K562 (cell line): Measurements from ENCODE around the gene CCDC70. TPM values are rescaled to one million over a fixed set of nuclear protein-coding genes. Genes with fewer than 3 reads are reported as not detected.

Source experiments
- ATAC-seq: fragments of 200-7000 bp; cut with Tn5 transposase; 3 replicates; pipeline ENCODE4 v1.9.1; 2020; ENCODE audit warnings: moderate library complexity
- BruUV-seq: library from RNA; stranded (reverse); fragments of 400-500 nt; replicated peaks from 2 replicates; lab custom pipeline; 2021; lab: Mats Ljungman, UMichigan
- CTCF ChIA-PET: fragments of 300-600 bp; formaldehyde crosslinking; extraction: SDS; loops from one replicate; lab custom pipeline; 2021; ENCODE audit warnings: low intra/inter-chr PET ratio; lab: Yijun Ruan, JAX
- POLR2A ChIA-PET: fragments of 300-600, 350-650 bp; sonication (Branson Sonifier 250); formaldehyde crosslinking; extraction: SDS; loops from one replicate; lab custom pipeline; 2021; ENCODE audit warnings: antibody characterized with exemption, inconsistent platforms; lab: Yijun Ruan, JAX
- DNase-seq, 4 experiments: peaks; one replicate each; pipeline versions ENCODE4 v3.0.0 to v3.0.0-alpha.2; 2011 to 2018; ENCODE audit warnings: low spot score in 3 of 4, mixed read lengths in 3 of 4; ENCODE audit errors: extremely low read depth in 1 of 4
- FAIRE-seq: peaks from 2 replicates; lab custom pipeline; 2011; peaks lifted over from hg19 to GRCh38; lab: Jason Lieb, UNC
- H2AFZ ChIP-seq: 2 replicates; pipeline ENCODE4 v1.6.0; 2011; ENCODE audit warnings: low read depth, low read length, control low read depth, inconsistent platforms
- H3K27ac ChIP-seq: fragments of 200-600 bp; 3 replicates; pipeline ENCODE4 v1.8.0; 2011; ENCODE audit warnings: low read depth, mild to moderate bottlenecking, control low read depth, inconsistent platforms, low read length, moderate library complexity, mixed read lengths; ENCODE audit errors: extremely low read depth
- H3K27me3 ChIP-seq, 2 experiments: fragments of 300-600 bp in 1 of 2; 2 replicates in 1 of 2; 3 replicates in 1 of 2; pipeline versions ENCODE4 v1.6.0 to v1.8.0; 2011; ENCODE audit warnings: inconsistent platforms in 2 of 2, low read length in 2 of 2, mild to moderate bottlenecking in 1 of 2, mixed read lengths in 1 of 2, moderate library complexity in 1 of 2; ENCODE audit not compliant: control insufficient read depth in 2 of 2, insufficient read depth in 2 of 2
- H3K36me3 ChIP-seq: fragments of 300-600 bp; 3 replicates; pipeline ENCODE4 v1.8.0; 2011; ENCODE audit warnings: mild to moderate bottlenecking, low read length, inconsistent platforms; ENCODE audit not compliant: control insufficient read depth, insufficient read depth
- H3K4me1 ChIP-seq, 2 experiments: fragments of 200-600 bp in 1 of 2; replicated peaks in 1 of 2; 2 replicates in 1 of 2; 3 replicates in 1 of 2; pipeline versions ENCODE4 v1.5.1 to v1.8.0; 2011; ENCODE audit warnings: inconsistent platforms in 2 of 2, low read length in 2 of 2, mild to moderate bottlenecking in 1 of 2, mixed read lengths in 1 of 2, moderate library complexity in 1 of 2; ENCODE audit not compliant: control insufficient read depth in 2 of 2, insufficient read depth in 2 of 2
- H3K4me2 ChIP-seq: 2 replicates; pipeline ENCODE4 v1.6.1; 2011; ENCODE audit warnings: low read length, control low read depth, inconsistent platforms, mixed read lengths; ENCODE audit not compliant: insufficient read depth
- H3K4me3 ChIP-seq: fragments of 200-600 bp; sonication (generic), shearing (Covaris generic); 2 replicates; pipeline ENCODE4 v1.5.1; 2016; ENCODE audit warnings: control low read depth, inconsistent platforms
- H3K79me2 ChIP-seq: fragments of 200-600 bp; 3 replicates; pipeline ENCODE4 v1.8.0; 2011; ENCODE audit warnings: low read length, inconsistent platforms; ENCODE audit not compliant: control insufficient read depth, insufficient read depth
- H3K9ac ChIP-seq, 2 experiments: 2 replicates each; pipeline versions ENCODE4 v1.6.0 to v1.6.1; 2011; ENCODE audit warnings: low read depth in 2 of 2, low read length in 2 of 2, control low read depth in 1 of 2, inconsistent platforms in 1 of 2, mild to moderate bottlenecking in 1 of 2, mixed read lengths in 1 of 2; ENCODE audit not compliant: insufficient read depth in 1 of 2
- H3K9me1 ChIP-seq: one replicate; pipeline ENCODE4 v1.6.0; 2011; ENCODE audit warnings: inconsistent platforms, mild to moderate bottlenecking, low read length, moderate library complexity; ENCODE audit not compliant: control insufficient read depth, insufficient read depth
- H3K9me3 ChIP-seq: replicated peaks from 2 replicates; pipeline ENCODE4 v1.5.1; 2011; ENCODE audit warnings: low read depth, low read length, inconsistent platforms; ENCODE audit not compliant: control insufficient read depth, insufficient read depth
- H4K20me1 ChIP-seq: replicated peaks from 2 replicates; pipeline ENCODE4 v1.6.1; 2011; ENCODE audit warnings: low read length, inconsistent platforms, mixed read lengths; ENCODE audit not compliant: control insufficient read depth, insufficient read depth
- GMEB1 ChIP-seq: fragments of 250-450 bp; sonication (Bioruptor Pico); IDR thresholded peaks from 2 replicates; pipeline ENCODE4 v1.4.0; 2020; ENCODE audit warnings: mild to moderate bottlenecking
- HMGN3 ChIP-seq: IDR thresholded peaks from 2 replicates; pipeline ENCODE4 v1.6.1; 2011; ENCODE audit warnings: borderline replicate concordance, low read depth, mild to moderate bottlenecking, mixed read lengths, low read length; ENCODE audit not compliant: insufficient read length; ENCODE audit errors: extremely low read depth
- ILK ChIP-seq: fragments of 450-650 bp; IDR thresholded peaks from 2 replicates; pipeline ENCODE4 v1.6.1; 2016; ENCODE audit warnings: missing genetic modification characterization, low read depth, mild to moderate bottlenecking, missing compliant biosample characterization, moderate library complexity, borderline replicate concordance
- MLX ChIP-seq, 2 experiments: fragments of 450-650 bp in 1 of 2; sonication (generic) in 1 of 2; formaldehyde crosslinking; conservative IDR thresholded peaks; 2 replicates each; pipeline versions ENCODE4 v1.4.0 to v1.8.1; 2020 to 2022; ENCODE audit warnings: mild to moderate bottlenecking in 1 of 2, missing genetic modification reagents in 1 of 2
- MXI1 ChIP-seq: IDR thresholded peaks from 2 replicates; pipeline ENCODE4 v1.6.1; 2011; ENCODE audit warnings: low read depth, mild to moderate bottlenecking, improper control_type of control experiment, low read length
- MYBL2 ChIP-seq, 2 experiments: fragments of 450-650 bp in 1 of 2; sonication (generic) in 1 of 2; formaldehyde crosslinking in 1 of 2; IDR thresholded peaks; 2 replicates each; pipeline versions ENCODE4 v1.6.1 to v1.8.1; 2017 to 2022; ENCODE audit warnings: borderline replicate concordance in 1 of 2, inconsistent platforms in 1 of 2, low read depth in 1 of 2, mild to moderate bottlenecking in 1 of 2, missing genetic modification reagents in 1 of 2, moderate library complexity in 1 of 2
- NKRF ChIP-seq: fragments of 450-650 bp; IDR thresholded peaks from 2 replicates; pipeline ENCODE4 v1.6.1; 2016; ENCODE audit warnings: borderline replicate concordance
- RREB1 ChIP-seq: fragments of 250-450 bp; sonication (Bioruptor Pico); IDR thresholded peaks from 2 replicates; pipeline ENCODE4 v1.4.0; 2020
- WGBS: fragments of 100-300 bp; shearing (Covaris generic); methylation state at CpG from one replicate; pipeline ENCODE4 v1.1.6; 2016; ENCODE audit warnings: low coverage, mixed read lengths; ENCODE audit not compliant: insufficient coverage; ENCODE audit errors: missing lambda C conversion rate; 5-methylcytosine and 5-hydroxymethylcytosine counted together
- in situ Hi-C: fragments of 300-500 bp; cut with MboI; formaldehyde crosslinking; loops from 4 replicates; pipeline ENCODE4 v1.15.0; 2018; ENCODE audit warnings: inconsistent platforms, mixed read lengths
- intact Hi-C: fragments of 100-400 bp; cut with micrococcal nuclease; formaldehyde crosslinking; loops from 2 replicates; pipeline ENCODE4 v1.14.2; 2022
- polyA plus RNA-seq, 8 experiments: library from polyadenylated mRNA; depleted of rRNA in 4 of 8; stranded (reverse) in 5 of 8; unstranded in 3 of 8; fragments of >200 nt; fragmentation: Nextera tagmentation in 2 of 8; fragmentation: Illumina TruSeq in 1 of 8; extraction: Ambion mirVana in 2 of 8; extraction: Trizol in 1 of 8; gene quantifications; 2 replicates each; pipeline versions ENCODE4 v1.2.1 to v1.2.3, GENCODE V29; 2011 to 2014; ENCODE audit warnings: inconsistent platforms in 1 of 8, missing spikeins in 1 of 8
- total RNA-seq, 7 experiments: library from RNA; depleted of rRNA in 6 of 7; stranded (reverse); fragments of >200 nt in 6 of 7; fragmentation: Illumina TruSeq in 2 of 7; extraction: Trizol in 2 of 7; gene quantifications; 2 replicates each; pipeline versions ENCODE4 v1.2.1 to v1.2.3, GENCODE V29; 2011 to 2021; ENCODE audit warnings: low replicate concordance in 1 of 7

CCDC70 gene
- total and polyA plus RNA-seq, 9 of the 15 experiments (the other 6 are each of a cell fraction or from before 2014, with no cell fraction given): not detected

- H3K27me3 ChIP-seq: peaks cover 2 to 36% of the 10 kb centered on the region in 2 experiments; a peak in 3 of 5 replicates
- intact Hi-C loops (no loop called here), in situ Hi-C loops (loop anchor here (10.0 kb wide), 1 partner anchor 295 kb away; the partner anchor contains the start of gene NEK5)
- FAIRE-seq (no peak), DNase-seq (no peak), ATAC-seq (no peak)
- no peak overlapping the region for H3K9ac ChIP-seq
- no peaks in the 10 kb centered on the region for H3K9me1 ChIP-seq
- 50% methylated on average over 2 of the region's 2 CpGs for WGBS
- H3K36me3 ChIP-seq: no peaks in the 10 kb centered on the region
- POLR2A ChIA-PET: no interaction called here
- no peaks in the 10 kb centered on the region; a peak in 1 of 5 replicates for H3K4me1 ChIP-seq
- H3K9me3 ChIP-seq: no peaks in the 10 kb centered on the region
- no TSS peak for BruUV-seq
- H2AFZ ChIP-seq: no peak overlapping the region
- H3K4me3 ChIP-seq: no peak overlapping the region
- H3K79me2 ChIP-seq: no peaks in the 10 kb centered on the region
- CTCF ChIA-PET: no interaction called here
- H4K20me1 ChIP-seq: no peaks in the 10 kb centered on the region
- no peak overlapping the region for H3K4me2 ChIP-seq
- no peak overlapping the region for H3K27ac ChIP-seq
- no peak for TF ChIP-seq HMGN3
- no peak for TF ChIP-seq NKRF
- TF ChIP-seq MYBL2 (IDR thresholded peaks at IDR 0.05; ENCODE audit: low read depth): no peak
- TF ChIP-seq MYBL2 (CRISPR knock-in tag; IDR thresholded peaks at IDR 0.05; ENCODE audit: borderline replicate concordance): no peak
- no peak for TF ChIP-seq RREB1 (CRISPR knock-in tag)
- no peak for TF ChIP-seq GMEB1
- no peak for TF ChIP-seq MXI1
- TF ChIP-seq MLX (CRISPR knock-in tag; conservative IDR thresholded peaks at IDR 0.05): no peak
- TF ChIP-seq ILK (tag): no peak
Measured at GRCh38 chr13:51829568-51829899, 32.2 kb upstream of the CCDC70 start.
